WERI-Rb-1 (cell line): ENCODE measurements around the gene CLEC19A.

Experiments used
- DNase-seq: peaks from one replicate; pipeline ENCODE4 v3.0.0-alpha.2; 2020
- H3K27ac ChIP-seq: fragments of 250-450 bp; sonication (Bioruptor Pico); 2 replicates; pipeline ENCODE4 v1.5.1; 2020; ENCODE audit warnings: mild to moderate bottlenecking, moderate library complexity
- H3K27me3 ChIP-seq: fragments of 250-450 bp; sonication (Bioruptor Pico); 2 replicates; pipeline ENCODE4 v1.5.1; 2021; ENCODE audit warnings: mild to moderate bottlenecking, low read depth, moderate library complexity; ENCODE audit not compliant: insufficient read depth, severe bottlenecking
- H3K36me3 ChIP-seq: fragments of 250-450 bp; sonication (Bioruptor Pico); 2 replicates; pipeline ENCODE4 v1.5.1; 2020; ENCODE audit warnings: mild to moderate bottlenecking, moderate library complexity
- H3K4me3 ChIP-seq: 2 replicates; pipeline ENCODE4 v1.5.1; 2011; ENCODE audit warnings: low read depth, mild to moderate bottlenecking, control low read depth, low read length
- H3K9me3 ChIP-seq: fragments of 250-450 bp; sonication (Bioruptor Pico); 2 replicates; pipeline ENCODE4 v1.5.1; 2021; ENCODE audit warnings: mild to moderate bottlenecking, moderate library complexity; ENCODE audit not compliant: severe bottlenecking
- TF ChIP-seq, protein P1 (sequence below): IDR thresholded peaks from 2 replicates; pipeline ENCODE4 v1.5.1; 2011; ENCODE audit warnings: low read depth, mild to moderate bottlenecking, control low read depth, inconsistent platforms, low read length

Gene CLEC19A

DNA sequence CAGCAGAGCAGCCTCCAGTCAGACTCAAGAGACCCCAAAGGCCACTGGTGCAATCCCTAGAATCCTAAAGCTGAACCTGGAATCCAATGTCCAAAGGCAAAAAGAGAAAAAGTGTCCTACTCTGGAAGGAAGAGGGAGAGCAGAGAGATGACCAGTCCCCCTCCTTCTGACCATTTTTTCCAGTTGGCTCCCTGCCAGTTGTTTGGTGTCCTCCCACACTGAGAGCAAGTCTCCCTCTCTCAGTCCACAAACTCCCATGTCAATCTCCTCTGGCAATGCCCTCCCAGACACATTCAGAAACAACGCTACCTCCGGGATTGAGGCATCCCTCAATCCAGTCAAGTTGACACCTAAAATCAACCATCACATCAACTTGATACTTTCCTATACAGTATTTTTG lies 4.3 kb upstream of the CLEC19A start:
- H3K27me3 ChIP-seq, result no peaks in the 10 kb centered on the region
- no peak overlapping the region for H3K4me3 ChIP-seq
- H3K9me3 ChIP-seq, result no peaks in the 10 kb centered on the region
- TF ChIP-seq, protein P1, sequence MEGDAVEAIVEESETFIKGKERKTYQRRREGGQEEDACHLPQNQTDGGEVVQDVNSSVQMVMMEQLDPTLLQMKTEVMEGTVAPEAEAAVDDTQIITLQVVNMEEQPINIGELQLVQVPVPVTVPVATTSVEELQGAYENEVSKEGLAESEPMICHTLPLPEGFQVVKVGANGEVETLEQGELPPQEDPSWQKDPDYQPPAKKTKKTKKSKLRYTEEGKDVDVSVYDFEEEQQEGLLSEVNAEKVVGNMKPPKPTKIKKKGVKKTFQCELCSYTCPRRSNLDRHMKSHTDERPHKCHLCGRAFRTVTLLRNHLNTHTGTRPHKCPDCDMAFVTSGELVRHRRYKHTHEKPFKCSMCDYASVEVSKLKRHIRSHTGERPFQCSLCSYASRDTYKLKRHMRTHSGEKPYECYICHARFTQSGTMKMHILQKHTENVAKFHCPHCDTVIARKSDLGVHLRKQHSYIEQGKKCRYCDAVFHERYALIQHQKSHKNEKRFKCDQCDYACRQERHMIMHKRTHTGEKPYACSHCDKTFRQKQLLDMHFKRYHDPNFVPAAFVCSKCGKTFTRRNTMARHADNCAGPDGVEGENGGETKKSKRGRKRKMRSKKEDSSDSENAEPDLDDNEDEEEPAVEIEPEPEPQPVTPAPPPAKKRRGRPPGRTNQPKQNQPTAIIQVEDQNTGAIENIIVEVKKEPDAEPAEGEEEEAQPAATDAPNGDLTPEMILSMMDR, result no peak
- H3K36me3 ChIP-seq, result no peaks in the 10 kb centered on the region
- H3K27ac ChIP-seq, result no peak overlapping the region
- no peak for DNase-seq

DNA sequence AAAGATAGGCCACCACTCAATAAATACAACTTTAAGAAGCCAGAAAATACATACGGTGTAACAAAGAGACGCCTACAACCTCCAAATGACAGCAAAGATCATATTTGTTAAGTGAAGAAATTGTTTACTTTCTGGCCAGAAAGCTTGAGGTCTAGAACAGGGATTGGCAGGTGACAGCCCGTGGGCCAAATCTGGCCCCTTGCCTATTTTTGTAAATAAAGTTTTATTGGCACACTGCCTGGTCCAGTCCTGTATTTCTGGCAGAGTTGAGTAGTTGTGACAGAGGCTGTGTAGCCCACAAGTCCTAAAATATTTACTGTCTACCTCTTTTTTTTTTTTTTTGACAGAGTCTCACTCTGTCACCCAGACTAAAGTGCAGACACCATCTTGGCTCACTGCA lies 3.4 kb upstream of the CLEC19A start:
- H3K27me3 ChIP-seq, result no peaks in the 10 kb centered on the region
- H3K27ac ChIP-seq, result no peak overlapping the region
- no peaks in the 10 kb centered on the region for H3K9me3 ChIP-seq
- TF ChIP-seq, protein P1, result no peak
- no peaks in the 10 kb centered on the region for H3K36me3 ChIP-seq
- no peak overlapping the region for H3K4me3 ChIP-seq
- no peak for DNase-seq

DNA sequence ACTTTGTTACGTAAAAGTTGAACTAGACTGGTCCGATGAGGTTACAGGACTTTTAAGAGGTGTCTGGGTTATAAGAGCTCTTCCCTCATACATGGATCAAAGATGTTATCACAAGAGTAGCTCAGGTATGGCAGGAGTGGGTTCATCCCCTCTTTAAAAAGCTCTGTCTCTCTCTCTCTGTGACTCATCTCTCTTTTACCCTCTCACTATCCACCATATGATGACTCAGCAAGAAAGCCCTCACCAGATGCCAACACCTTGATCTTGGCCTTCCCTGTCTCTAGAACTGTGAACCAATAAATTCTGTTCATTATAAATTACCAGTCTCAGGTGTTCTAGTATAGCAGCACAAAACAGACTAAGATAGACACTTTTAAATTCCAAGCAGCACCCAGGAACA lies 1.9 kb upstream of the CLEC19A start:
- no peaks in the 10 kb centered on the region for H3K27me3 ChIP-seq
- TF ChIP-seq, protein P1, result no peak
- no peaks in the 10 kb centered on the region for H3K9me3 ChIP-seq
- H3K27ac ChIP-seq, result no peak overlapping the region
- H3K36me3 ChIP-seq, result no peaks in the 10 kb centered on the region
- no peak overlapping the region for H3K4me3 ChIP-seq
- no peak for DNase-seq

DNA sequence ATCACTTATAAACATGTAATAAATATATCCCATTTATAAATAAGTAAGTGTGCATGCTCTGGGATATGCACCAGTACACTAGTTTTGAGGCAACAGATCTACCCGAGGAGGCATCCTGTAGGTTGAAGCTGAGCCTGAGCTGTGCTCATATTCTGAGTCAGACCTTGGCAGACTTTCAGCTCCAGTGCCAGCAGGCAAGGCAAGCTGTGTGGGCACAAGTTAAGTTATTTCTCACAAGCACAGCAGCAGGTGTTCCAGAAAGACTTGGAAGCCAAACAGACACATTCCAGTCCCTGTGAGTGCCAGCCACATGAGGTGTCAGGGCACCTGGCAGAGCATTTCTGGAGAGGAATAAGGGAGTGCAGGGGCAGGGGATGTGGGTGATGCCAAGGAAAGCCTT lies 1.3 kb upstream of the CLEC19A start:
- DNase-seq, result no peak
- Histone ChIP-seq H3K36me3 (no peaks in the 10 kb centered on the region), H3K4me3 (no peak overlapping the region), H3K27ac (no peak overlapping the region), H3K9me3 (no peaks in the 10 kb centered on the region), H3K27me3 (no peaks in the 10 kb centered on the region)
- TF ChIP-seq, protein P1, result no peak

DNA sequence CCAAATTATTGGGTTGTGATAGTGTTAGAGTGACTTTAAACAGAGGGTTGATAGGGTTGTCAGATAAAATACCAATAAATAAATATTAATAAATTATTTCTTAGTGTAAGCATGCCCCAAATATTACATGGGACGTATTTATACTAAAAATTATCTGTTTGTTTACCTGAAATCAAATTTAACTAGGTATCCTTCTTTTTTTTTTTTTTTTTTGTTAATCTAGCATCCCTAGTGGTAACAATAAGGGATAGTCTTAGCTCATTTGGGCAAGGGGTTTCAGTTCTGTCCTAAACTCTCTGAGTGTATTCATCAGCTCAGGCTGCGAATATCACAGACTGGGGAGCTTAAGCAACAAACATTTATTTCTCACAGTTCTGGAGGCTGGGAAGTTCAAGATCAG lies 1.3 kb downstream of the CLEC19A start:
- no peaks in the 10 kb centered on the region for H3K36me3 ChIP-seq

DNA sequence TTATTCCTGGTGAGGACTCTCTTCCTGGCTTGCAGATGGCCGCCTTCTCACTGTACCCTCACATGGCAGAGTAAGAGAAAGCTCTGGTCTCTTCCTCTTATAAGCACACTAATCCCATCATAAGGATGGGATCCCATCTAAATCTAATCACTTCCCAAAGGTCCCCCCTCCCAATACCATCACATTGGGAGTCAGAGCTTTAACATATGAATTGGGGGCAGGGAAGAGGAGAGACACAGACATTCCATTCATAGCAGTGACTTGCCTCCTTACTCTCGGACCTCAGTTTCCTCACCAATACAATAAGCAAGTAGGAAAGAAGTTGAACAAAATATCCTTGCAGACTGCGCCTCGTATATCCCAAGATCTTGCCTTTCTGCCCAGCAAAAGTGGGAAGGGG lies 1.7 kb downstream of the CLEC19A start:
- H3K9me3 ChIP-seq, result no peaks in the 10 kb centered on the region
- no peaks in the 10 kb centered on the region for H3K27me3 ChIP-seq
- DNase-seq, result no peak
- no peak overlapping the region for H3K4me3 ChIP-seq
- TF ChIP-seq, protein P1, result no peak
- no peak overlapping the region for H3K27ac ChIP-seq
- no peaks in the 10 kb centered on the region for H3K36me3 ChIP-seq

More for the DNA sequence above, 1.3 kb downstream of the CLEC19A start:
- H3K4me3 ChIP-seq, result no peak overlapping the region
- H3K27ac ChIP-seq, result no peak overlapping the region
- DNase-seq, result no peak
- no peaks in the 10 kb centered on the region for H3K27me3 ChIP-seq
- TF ChIP-seq, protein P1, result no peak
- H3K9me3 ChIP-seq, result no peaks in the 10 kb centered on the region
